Ishikawa (cell line): ENCODE data around the gene ZSCAN16.

ENCODE experiments used
- CEBPB ChIP-seq: IDR thresholded peaks from 2 replicates; pipeline ENCODE4 v1.6.1; 2012
- EP300 ChIP-seq: IDR thresholded peaks from 2 replicates; pipeline ENCODE4 v1.6.1; 2012; ENCODE audit warnings: borderline replicate concordance
- FOXM1 ChIP-seq: IDR thresholded peaks from 2 replicates; pipeline ENCODE4 v1.6.1; 2012; ENCODE audit warnings: low read depth, borderline replicate concordance
- MAX ChIP-seq: IDR thresholded peaks from 2 replicates; pipeline ENCODE4 v1.6.1; 2012
- NFIC ChIP-seq: IDR thresholded peaks from 2 replicates; pipeline ENCODE4 v1.6.1; 2012
- RAD21 ChIP-seq: IDR thresholded peaks from 2 replicates; pipeline ENCODE4 v1.6.1; 2012; ENCODE audit warnings: low read depth
- REST ChIP-seq: IDR thresholded peaks from 2 replicates; pipeline ENCODE4 v1.6.1; 2012; ENCODE audit warnings: low read depth, mild to moderate bottlenecking
- TAF1 ChIP-seq: IDR thresholded peaks from 2 replicates; pipeline ENCODE4 v1.6.1; 2012; ENCODE audit warnings: low read depth, mild to moderate bottlenecking
- YY1 ChIP-seq: IDR thresholded peaks from 2 replicates; pipeline ENCODE4 v1.6.1; 2012; ENCODE audit warnings: low read depth
- ZBTB7A ChIP-seq: IDR thresholded peaks from 2 replicates; pipeline ENCODE4 v1.6.1; 2012; ENCODE audit warnings: low read depth
- TF ChIP-seq, protein P1 (sequence below): IDR thresholded peaks from 2 replicates; pipeline ENCODE4 v1.6.1; 2012

DNA sequence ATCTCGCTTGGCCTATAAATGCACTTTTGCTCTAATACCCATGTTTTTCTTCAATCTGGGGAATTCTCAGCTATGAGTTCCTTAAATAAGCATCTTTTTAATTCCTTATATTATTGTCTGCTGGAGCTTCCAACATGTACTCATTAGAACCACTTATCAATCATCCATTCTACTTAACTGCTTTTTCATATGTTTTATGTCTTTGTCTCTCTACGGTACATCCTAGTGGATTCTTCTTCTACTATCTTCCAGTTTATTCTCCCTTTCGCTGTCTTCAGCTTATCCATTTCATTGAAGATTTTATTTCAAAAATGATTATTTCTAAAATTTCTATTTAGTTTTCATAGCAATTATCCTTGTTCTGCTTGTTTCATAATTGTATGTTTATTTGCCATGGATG is 12.4 kb upstream of the ZSCAN16 start:
- TF ChIP-seq TAF1 (no peak), EP300 (no peak), REST (no peak), RAD21 (no peak), FOXM1 (no peak), ZBTB7A (no peak), MAX (no peak), NFIC (no peak), CEBPB (no peak), YY1 (no peak)
- TF ChIP-seq, protein P1, sequence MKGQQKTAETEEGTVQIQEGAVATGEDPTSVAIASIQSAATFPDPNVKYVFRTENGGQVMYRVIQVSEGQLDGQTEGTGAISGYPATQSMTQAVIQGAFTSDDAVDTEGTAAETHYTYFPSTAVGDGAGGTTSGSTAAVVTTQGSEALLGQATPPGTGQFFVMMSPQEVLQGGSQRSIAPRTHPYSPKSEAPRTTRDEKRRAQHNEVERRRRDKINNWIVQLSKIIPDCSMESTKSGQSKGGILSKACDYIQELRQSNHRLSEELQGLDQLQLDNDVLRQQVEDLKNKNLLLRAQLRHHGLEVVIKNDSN = no peak
